GM18861 (cell line): ENCODE data around the gene ENOX1.

ENCODE experiments used
- ATAC-seq: cut with Tn5 transposase; IDR thresholded peaks from one replicate; pipeline ENCODE4 v1.9.1; 2021; ENCODE audit not compliant: unreplicated experiment

ENOX1 gene

DNA sequence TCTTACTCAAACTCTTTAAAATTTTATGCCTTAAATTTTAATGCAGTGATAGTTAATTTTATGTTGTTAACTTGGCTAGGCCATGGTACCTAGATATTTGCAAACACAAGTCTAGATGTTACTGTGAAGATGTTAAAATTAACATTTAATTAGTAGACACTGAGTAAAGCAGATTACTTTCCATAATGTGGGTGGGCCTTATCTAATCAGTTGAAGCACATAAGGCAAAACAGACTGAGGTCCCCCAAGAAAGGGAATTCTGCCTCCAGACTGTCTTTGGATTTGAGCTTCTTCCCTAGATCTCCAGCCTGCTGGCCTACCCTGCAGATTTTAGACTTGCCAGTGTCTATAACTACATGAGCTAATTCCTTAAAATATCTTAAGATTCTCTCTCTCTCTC lies 294.0 kb downstream of the ENOX1 start:
- ATAC-seq, result no peak

DNA sequence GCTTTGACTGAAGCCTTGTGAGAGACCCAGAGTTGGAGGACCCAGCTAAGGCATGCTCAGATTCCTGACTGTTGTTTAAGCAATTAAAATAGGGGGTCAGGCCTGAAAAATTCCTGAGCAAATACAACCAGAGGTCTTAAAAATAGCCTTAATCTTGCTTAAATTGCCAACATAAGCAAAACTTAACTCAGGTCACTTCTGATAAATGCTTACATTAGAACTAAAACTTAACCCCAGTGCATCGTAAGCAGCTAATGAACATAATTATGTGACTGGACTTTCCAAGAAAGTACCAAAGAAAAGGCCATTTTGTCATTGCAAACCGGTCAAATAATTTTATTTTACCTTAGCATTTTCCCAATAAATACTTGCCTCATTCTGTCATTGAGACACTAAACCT lies 294.5 kb downstream of the ENOX1 start:
- ATAC-seq, result no peak

DNA sequence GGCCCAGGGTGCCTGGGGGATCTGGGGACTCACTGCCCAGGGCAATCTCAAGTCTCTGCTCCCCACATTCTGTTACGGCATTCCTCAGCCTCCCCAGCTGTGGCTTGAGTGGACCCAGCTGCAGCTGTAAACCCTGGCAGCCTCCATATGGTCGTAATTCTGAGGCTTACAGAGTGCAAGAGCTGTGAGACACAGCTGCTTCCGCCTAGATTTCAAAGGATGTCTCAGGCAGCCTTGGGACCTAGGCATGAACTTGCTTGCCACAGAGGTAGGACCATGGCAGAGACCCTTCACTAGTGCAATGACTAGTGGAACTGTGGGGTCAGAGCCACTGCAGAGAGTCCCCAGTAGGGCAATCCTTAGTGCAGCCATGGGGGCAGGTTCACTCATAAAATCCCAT lies 297.5 kb downstream of the ENOX1 start:
- ATAC-seq, result no peak

DNA sequence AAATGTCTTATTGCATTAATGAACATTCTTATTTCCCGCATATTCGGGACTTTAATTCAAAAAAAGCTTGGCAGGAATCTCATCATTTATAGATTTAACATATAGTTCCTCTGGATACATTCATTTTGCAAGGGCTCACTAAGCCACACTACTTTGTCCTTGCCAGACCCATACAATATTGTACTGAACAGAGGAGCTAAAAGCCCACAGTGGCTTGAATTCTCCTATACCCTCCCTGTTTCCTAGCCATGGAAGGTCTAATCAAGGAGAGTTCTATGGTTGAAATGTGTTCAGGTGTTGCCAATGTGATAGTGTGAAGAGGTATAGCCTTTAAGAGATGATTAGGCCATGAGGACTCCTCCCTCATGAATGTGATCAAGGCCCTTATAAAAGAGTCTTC lies 298.9 kb downstream of the ENOX1 start:
- no peak for ATAC-seq

DNA sequence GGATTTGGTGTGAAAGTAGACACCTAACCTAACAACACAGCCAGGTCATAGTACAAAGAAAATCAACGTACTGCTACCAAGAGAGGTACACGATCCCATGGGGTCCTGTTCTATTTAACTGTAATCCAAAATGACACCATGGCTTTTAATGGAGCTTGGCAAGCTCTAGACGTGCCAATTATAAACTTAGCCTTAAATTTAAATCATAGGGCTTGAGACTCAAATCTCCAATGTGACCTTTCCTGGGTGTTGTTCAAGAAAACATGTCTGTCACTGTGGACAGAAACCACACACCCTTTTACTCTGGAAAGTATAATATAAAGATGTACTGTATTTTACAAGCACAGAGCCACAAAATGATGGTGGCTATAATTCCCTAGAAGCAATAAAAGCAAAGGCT lies 299.3 kb downstream of the ENOX1 start:
- ATAC-seq, result no peak

DNA sequence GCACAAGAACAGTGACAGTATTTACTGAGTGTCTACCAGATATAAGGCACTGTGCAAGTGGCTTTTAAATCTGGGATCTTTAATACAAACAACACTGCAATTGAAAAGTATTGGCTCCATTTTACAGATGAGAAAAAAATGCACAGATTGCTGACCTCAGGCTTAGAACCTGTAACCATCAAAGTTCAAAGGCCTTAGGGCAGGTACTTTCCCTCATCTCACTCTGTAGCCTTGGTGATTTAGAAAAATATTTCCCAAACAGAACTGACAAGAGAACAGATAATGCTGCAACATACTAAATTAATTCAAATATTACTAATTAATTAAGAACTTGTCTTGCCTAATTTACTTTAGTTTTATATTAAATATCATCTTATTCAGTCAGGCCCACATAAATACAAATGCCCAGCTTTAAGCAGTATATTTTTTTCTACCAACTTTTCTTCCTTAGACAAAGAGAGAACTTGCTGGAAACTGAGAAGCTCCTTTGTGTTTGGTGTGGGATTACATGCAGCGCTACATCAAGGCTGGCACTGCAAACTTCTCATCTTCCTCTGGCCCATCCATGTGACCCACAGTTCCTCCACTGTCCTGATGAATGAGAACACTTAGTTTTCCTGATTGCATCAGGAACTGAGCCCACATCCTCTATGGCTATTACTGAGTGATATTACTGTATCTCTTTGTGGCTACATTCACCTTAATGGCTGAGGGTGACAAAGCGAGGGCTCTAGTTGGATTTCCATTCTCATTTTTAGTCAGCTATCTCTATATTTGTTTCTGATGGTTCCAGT lies 302.1 kb downstream of the ENOX1 start:
- ATAC-seq, result no peak

DNA sequence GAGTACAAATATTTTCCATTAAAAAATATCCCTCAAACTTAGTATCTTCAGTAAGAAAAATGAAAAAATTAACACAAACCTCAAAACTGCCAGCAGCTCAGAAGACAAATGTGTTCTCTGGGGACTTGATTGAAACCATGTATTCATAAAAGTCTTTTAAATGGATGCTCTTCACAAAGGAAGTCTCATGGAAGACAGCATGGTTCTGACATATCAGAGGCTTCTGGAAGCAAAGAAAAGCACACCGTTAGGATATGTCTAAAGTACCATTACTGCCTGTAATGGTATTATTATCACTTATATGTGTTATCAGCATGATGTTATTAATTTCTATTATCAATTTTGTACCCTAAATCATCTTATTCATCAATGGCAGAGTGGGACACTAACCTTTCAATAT lies 302.8 kb downstream of the ENOX1 start:
- no peak for ATAC-seq

DNA sequence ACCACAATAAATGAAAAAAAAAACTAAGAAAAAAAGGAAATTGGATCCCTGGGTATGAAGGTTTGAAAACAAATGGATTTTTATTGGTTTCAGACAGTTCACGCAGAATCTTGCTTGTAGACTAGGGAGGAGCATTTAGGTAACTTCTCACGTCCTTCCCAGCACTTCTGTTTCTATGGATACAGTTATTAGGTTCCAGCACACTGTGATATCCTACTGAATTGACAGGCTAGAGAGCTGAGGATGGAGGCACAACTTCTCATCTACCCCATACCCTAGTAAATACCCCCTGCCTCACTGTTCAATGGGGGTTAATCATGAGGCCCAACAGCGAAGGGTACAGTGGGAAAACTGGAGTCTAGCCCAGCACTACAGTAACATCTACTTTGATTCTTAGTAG lies 304.1 kb downstream of the ENOX1 start:
- ATAC-seq, result no peak

DNA sequence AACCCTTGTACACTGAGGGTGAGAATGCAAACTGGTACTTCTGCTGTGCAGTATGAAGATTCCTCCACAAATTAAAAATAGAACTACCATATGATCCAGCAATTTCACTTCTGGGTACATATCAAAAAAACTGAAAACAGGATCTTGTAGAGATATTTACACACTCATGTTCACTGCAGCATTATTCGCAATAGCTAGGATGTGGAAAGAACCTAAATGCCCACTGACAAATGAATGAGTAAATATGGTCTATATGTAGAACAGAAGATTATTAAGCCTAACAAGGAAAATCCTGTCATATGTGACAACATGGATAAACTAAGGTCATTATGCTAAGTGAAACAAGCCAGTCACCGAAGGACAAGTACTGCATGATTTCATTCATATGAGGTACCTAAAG lies 304.7 kb downstream of the ENOX1 start:
- no peak for ATAC-seq

DNA sequence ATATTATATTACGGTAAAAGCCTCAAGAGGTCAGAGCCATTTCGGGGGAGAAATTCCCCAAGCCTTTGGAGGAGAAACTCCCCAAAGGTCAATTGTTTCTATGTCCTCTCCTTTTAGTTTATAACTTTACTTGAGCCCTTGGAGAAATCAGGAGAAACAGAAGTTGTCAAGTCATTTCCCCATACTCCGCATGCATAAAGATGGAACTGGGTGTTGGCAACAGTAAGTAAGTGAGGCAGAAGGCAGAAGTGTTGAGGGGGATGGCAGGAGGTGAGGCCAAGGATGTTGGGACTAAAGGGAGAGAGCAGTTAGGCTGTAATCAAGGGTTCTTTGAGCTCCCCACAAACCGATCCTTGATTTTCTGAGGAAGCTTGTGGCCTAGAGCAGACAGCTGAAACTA lies 307.9 kb downstream of the ENOX1 start:
- no peak for ATAC-seq

DNA sequence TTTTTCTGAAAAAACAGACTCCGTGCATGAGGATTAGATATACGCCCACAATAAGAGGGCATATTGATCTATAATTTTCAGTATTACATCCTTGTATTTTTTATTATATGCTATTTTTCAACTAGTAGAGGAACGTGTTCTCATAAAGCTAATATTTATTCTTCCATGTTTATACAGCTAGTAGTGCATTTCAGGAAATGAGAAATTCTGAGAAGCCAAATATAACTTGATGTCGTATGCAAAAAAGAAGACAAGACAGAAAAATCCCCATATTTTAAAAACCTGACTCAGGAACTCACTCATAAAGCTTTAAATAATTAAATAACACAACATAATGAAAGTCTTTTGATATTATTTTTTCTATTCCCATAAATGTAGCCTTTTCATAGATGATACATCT lies 308.6 kb downstream of the ENOX1 start:
- no peak for ATAC-seq

DNA sequence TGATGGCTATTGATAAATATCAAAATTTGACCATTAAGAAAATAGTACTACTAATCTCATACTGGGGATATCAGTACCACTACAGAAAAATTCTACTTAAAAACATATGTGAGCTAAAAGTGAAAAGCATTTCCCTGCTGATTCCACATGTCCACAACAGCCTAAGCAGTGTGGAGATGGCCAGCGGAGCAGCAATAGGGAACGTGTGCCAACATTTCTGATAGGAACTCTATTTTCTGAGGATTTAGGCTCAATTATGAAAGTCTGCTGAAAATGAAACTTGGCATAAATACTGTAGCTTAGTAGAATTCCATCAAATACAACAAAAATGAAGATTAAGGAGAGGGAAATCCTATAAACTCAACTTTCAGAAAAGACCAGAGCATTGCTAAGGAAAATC lies 311.6 kb downstream of the ENOX1 start:
- no peak for ATAC-seq

DNA sequence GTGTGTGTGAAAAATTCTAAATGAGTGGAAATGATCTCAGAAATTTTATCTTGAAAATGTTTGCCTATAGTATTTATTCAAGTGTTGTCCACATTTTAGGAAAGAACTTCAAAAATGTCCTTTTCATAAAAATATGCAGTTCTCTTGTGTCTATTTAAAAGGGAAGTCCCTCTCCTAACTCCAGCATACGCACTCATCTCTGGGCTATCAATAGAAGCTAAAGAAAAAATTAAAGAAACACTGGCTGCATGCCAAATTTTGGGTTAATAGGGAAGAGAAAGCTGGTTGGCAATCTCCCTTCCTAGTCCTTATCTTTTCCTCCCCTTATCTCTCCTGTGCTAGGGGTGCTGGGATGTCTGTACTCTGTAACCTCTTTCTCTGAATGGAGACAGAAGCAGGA lies 313.3 kb downstream of the ENOX1 start:
- no peak for ATAC-seq

DNA sequence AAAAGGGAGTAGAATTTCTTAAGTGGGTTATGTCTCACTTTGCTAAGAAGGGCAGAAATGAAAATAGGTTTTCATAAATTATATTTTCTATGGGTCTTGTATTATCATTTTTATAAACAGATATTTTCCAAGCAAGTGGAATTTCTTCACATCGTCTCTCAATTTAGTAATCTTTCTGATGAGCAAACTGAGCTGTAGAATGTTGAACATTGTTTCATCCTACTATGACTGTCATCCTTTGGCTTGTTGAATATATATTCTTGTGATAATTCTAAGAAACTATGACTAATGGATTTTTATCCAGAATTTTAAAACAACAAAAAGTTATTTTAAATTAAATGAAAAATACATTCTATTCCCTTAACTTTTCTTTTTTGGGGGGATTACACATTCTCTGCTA lies 313.8 kb downstream of the ENOX1 start:
- no peak for ATAC-seq

DNA sequence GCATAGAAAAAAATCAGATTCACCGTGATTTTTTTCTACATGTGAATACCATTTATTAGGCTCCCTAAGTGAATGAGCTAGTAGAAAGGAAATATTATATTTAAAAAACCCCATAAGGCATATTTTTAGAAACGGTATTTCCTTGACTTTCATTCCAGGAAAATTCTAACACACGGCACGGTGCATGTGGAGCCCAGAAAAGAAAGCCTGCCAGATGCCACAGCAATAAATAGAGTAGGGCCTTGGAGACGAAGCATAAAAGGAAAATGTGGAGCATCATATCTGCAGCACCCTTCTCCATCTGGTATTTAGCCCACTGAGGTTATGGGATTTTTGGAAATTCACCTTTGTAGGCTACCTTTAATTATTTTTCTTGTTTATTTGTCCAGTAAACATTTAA lies 314.4 kb downstream of the ENOX1 start:
- ATAC-seq, result no peak

DNA sequence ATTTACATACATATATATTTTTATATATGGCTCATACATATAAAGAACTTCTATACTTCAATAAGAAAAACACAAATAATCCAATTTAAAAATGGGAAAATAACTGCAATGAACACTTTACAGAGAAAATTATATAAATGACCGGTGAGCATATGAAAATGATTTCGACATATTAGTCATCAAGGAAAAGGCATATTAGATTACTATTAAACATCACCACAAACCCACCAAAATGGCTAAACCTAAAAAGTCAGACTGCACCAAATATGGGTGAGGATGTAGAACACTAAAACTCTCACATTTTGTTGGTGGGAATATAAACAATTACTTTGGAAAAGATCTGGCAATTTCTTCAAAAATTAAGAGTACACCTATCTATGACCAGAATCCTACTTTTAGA lies 316.2 kb downstream of the ENOX1 start:
- ATAC-seq, result no peak

DNA sequence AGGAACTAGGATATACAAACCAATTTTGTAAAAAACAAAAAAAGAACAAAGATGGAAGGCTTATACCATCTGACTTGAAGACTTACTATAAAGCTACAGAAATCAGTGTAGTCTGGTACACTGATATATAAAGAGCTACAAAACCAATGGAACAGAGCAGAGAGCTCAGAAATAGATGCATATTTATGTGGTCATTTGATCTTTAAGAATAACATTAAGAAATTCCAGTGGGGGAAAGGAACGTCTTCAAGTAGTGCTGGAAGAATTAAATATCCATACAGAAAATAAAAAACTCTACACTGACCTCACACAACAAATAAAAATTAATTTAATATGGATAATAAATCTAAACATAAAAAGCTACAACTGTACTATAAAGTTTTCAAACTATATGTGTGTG lies 317.0 kb downstream of the ENOX1 start:
- ATAC-seq, result no peak

DNA sequence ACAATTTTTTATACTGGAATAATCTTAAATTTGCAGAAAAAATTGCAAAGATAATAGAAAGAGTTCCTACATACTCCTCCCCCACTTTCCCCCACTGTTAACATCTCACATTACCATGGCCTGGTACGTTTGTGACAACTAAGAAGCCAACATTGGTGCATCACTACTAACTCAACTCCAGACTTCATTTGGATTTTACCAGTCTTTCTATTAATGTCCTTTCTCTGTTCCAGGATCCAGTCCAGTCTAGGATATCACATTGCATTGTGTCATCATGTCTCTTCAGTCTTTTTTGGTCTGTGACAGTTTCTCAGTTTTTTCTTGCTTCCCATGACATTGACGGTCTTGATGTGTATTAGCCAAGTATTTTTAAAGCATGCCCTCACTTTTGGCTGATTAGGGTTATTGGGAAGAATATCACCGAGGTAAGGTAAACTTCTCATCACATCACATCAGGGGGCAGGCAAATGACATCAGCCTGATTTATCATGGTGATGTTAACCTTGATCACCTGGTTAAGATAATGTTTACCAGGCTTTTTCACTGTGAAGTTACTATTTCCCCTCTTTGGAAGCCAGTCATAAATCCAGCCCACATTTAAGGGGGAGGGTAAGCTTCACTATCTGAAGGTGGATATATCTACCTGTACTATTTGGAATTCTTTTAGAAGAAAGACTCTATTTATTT lies 322.1 kb downstream of the ENOX1 start:
- ATAC-seq, result no peak

DNA sequence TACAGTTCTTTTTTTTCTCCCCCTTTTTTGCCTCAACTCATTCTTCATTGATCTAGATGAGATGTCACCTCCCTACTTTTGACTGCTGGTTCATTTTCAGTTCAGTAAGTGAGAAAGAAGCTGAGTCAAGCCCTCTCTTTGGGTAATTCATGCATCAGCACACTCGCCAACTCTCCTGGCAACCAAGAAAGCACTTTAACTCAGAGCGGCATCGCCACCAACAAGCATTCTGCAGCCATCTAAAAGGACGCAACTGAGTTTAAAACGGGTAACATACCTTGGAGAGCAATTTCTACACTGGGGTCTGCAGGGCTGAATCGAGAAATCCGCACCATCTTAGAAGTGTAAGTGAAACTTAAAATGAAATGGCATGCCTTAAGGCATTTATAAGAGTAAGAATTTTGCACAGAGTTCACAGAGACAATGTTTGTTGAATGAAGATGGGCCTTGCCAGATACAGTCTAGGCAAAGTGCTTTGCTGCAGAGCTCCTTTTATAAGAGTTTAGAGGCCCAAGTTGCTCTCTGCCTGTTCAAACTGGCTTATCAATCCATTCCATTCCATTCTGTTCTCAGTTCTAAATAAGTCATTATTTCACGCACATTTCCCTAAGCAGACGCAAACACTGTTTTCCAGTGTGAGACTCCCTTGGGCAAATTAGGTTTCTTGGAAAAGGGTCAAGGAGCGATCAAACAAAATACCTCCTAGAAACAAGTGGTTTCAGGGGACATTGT lies 338.0 kb downstream of the ENOX1 start:
- no peak for ATAC-seq

DNA sequence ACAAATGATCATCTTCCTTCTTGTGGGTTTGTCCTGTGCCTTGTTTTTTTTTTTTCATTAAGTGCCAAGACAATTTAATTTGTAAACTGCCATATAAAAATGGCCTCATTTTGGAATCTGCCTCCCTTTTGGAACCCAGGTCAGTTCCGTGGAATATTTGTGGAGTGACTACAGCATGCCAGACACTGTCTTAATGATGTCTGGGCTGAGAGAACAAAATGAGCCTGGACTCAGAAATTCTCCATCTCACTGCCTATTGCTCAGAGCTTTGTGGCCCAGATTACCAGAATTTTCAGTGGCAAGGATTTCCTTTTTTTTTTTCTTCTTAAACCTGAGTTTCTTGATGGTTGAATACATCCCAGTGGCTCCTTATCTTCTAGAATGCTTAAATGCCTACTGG lies 340.6 kb downstream of the ENOX1 start:
- no peak for ATAC-seq

DNA sequence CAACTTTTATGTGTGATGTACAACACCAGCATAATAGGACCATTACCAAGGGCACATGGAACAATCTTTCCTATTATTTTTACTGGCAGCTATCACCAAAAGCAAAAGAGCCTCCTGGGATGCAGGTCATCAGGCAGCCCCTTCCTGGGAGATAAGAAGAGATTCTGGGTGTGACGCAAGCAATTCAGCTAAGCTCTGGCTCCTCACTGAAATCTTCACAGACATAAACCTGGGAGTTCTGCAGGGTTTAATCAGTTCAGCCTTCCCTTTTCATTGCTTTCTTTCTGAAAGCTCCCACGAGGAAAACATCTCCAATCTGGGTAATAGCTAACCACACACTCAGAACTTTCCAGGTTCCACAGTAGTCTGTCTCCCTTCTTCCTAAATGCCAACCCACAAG lies 341.1 kb downstream of the ENOX1 start:
- no peak for ATAC-seq

DNA sequence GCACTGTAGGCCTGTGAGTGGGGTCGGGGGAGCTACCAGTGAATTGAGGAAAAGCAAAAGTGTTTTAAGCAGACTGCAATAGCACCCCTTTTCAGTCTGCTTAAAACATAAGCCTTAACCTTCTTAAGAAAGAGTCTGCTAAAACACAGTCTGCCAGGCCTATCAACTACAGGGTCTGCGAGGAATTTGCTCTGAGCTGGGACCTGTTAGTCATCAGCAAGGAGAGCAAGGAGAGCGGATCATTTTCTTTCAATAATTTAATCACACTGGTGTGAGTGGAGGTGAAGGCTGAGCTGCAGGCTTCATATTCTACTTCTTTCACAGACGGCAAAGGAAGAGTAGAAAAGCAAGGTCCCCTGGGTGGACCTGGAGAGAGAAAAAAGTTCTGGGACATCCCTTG lies 342.7 kb downstream of the ENOX1 start:
- ATAC-seq, result no peak
